A549 treated with Mapracorat at 1 μM for 4 hours (cell line): ENCODE data around the gene HLA-DQA2. TPM values are rescaled to one million over a fixed set of nuclear protein-coding genes. Genes with fewer than 3 reads are reported as not detected.

Experiments
- total RNA-seq: library from RNA; stranded (reverse); fragments of 200-300 nt; extraction: Qiagen RNA extraction; gene quantifications from 5 replicates; pipeline ENCODE4 v1.2.3, GENCODE V29; 2022

HLA-DQA2 gene
- total RNA-seq = not detected in 5 replicates

GRCh38 chr6:32741031-32741960 lies at the start of gene HLA-DQA2:
TSS of gene HLA-DQA2 (plus strand) at chr6:32741391. CDS start at chr6:32741444, 53 bp downstream.

DNA sequence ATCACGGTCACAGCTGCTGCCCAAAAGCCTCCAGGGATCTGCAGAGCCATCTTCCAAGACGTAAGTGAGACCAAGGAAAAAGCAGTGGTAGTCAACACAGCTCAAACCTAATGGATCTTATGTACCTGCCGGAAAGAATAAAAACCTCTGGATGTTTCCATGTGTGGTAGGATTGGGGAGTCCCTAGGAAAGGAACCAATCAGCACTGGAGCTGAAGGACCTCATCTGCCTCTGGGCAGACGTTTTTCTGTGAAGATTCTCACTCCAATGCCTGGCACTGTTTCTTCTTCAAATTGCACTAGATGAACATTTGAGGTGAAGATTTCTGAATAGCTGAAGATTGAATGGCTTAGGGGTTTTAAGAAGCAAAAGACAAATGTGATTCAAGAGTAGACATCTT lies 22.2 kb downstream of the HLA-DQA2 start, which contains the start of gene HLA-DQB2:
Gene HLA-DQB2 (minus strand): TSS at position 112 of the 400 bp plus-strand sequence. CDS start 62 bp downstream, at position 50.

Other genes with a start within 250 kb of the HLA-DQA2 start
- not detected in 5 replicates for gene HLA-DRB5, start 211.1 kb upstream of the HLA-DQA2 start, total RNA-seq
- gene HLA-DRB1, start 151.5 kb upstream of the HLA-DQA2 start, total RNA-seq = 0.11 TPM in 1 of 5 replicates, not detected in the others
- gene HLA-DQA1, start 104.0 kb upstream of the HLA-DQA2 start, total RNA-seq = not detected in 5 replicates
- not detected in 5 replicates for gene HLA-DQB1, start 74.7 kb upstream of the HLA-DQA2 start, total RNA-seq
- gene HLA-DQB2, start 22.1 kb downstream of the HLA-DQA2 start, total RNA-seq = not detected in 5 replicates
- gene HLA-DOB, start 75.6 kb downstream of the HLA-DQA2 start, total RNA-seq = 0.11 to 0.20 TPM in 2 of 5 replicates, not detected in the others
- gene TAP2, start 97.3 kb downstream of the HLA-DQA2 start, total RNA-seq = 13.3 to 25.1 TPM (median 16.8 TPM) in 5 replicates
- gene PSMB8, start 102.7 kb downstream of the HLA-DQA2 start, total RNA-seq = 17.9 to 21.8 TPM (median 20.1 TPM) in 5 replicates
- gene TAP1, start 112.3 kb downstream of the HLA-DQA2 start, total RNA-seq = 33.5 to 40.6 TPM (median 35.1 TPM) in 5 replicates
- gene PSMB9, start 112.8 kb downstream of the HLA-DQA2 start, total RNA-seq = 15.9 to 24.5 TPM (median 18.6 TPM) in 5 replicates
- 1.3 to 2.2 TPM (median 1.9 TPM) in 5 replicates for gene HLA-DMB, start 199.6 kb downstream of the HLA-DQA2 start, total RNA-seq
- gene HLA-DMA, start 211.7 kb downstream of the HLA-DQA2 start, total RNA-seq = 2.4 to 3.3 TPM (median 2.6 TPM) in 5 replicates
- 112 to 140 TPM (median 119 TPM) in 5 replicates for gene BRD2, start 227.2 kb downstream of the HLA-DQA2 start, total RNA-seq